Fibroblast of mammary gland (primary cell): ENCODE measurements around the gene SLC6A12.

Experiments used
- DNase-seq: peaks from one replicate; pipeline ENCODE4 v3.0.0-alpha.2; 2010; ENCODE audit warnings: low read depth
- H3K4me3 ChIP-seq: 2 replicates; pipeline ENCODE4 v1.5.1; 2011; ENCODE audit warnings: low read depth, mild to moderate bottlenecking, low read length, moderate library complexity; ENCODE audit not compliant: control insufficient read depth
- TF ChIP-seq, protein P1 (sequence below): conservative IDR thresholded peaks from 2 replicates; pipeline ENCODE4 v1.5.1; 2011; ENCODE audit warnings: low read depth, low read length, inconsistent platforms; ENCODE audit not compliant: control insufficient read depth, insufficient read depth

The SLC6A12 gene

DNA sequence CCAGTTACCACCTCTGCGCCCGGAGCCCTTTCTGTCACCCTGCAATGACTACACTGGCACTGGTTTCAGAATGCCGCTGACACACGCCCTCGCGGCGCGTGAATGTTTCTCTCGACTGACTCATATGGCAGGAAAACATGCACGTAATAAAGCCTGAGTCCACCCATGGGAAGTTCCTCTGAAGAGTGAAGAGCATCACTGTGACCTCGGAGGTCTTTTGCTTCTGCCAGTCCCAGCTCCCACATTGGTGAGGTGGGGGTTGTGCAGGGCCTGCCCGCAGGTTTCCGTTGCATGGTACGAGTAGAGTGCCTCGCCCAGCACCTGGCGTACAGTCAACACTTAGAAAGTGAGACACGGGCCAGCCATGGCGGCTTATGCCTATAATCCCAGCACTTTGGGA, 11.1 kb upstream of the SLC6A12 start:
- TF ChIP-seq, protein P1, sequence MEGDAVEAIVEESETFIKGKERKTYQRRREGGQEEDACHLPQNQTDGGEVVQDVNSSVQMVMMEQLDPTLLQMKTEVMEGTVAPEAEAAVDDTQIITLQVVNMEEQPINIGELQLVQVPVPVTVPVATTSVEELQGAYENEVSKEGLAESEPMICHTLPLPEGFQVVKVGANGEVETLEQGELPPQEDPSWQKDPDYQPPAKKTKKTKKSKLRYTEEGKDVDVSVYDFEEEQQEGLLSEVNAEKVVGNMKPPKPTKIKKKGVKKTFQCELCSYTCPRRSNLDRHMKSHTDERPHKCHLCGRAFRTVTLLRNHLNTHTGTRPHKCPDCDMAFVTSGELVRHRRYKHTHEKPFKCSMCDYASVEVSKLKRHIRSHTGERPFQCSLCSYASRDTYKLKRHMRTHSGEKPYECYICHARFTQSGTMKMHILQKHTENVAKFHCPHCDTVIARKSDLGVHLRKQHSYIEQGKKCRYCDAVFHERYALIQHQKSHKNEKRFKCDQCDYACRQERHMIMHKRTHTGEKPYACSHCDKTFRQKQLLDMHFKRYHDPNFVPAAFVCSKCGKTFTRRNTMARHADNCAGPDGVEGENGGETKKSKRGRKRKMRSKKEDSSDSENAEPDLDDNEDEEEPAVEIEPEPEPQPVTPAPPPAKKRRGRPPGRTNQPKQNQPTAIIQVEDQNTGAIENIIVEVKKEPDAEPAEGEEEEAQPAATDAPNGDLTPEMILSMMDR = no peak
- H3K4me3 ChIP-seq = no peak overlapping the region
- no peak for DNase-seq

DNA sequence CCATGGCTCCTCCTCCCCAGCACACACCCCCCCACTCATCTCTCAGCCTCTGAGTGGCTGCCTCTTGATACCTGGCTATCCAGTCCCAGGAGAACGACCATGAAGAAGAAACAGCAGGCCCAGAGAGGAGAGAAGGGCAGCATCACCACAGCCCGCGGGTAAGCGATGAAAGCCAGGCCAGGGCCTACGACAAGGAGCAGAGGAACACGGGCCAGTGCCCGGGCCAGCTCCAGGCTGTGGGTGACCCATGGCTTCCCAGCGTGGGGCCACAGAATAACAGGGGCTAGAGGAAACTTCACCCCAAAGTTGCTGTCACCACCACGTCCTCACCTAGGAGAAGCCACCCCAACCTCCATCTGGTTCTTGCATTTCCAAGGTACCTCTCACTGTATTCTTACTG, 10.4 kb upstream of the SLC6A12 start:
- no peak overlapping the region for H3K4me3 ChIP-seq
- no peak for DNase-seq
- TF ChIP-seq, protein P1 = no peak

DNA sequence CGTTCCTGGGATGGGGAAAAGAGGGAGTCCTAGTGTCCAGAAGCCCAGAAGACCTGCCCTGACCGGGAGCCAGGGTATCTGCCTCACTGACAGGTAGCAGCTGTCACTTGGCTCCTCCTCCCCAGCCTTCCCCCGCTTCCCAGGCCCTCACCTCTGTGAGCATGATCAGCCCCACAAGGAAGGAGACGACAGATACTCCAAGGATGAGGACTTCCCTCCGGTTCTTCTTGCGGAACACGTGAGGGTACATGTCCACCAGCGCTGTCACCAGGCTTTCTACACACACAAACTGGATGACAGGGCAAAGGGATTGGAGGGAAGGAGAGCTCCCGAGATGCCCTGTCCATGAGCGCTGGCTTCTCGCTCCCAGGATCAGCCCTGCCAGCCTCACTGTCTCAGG, 9.9 kb upstream of the SLC6A12 start:
- no peak for DNase-seq
- TF ChIP-seq, protein P1 = no peak

DNA sequence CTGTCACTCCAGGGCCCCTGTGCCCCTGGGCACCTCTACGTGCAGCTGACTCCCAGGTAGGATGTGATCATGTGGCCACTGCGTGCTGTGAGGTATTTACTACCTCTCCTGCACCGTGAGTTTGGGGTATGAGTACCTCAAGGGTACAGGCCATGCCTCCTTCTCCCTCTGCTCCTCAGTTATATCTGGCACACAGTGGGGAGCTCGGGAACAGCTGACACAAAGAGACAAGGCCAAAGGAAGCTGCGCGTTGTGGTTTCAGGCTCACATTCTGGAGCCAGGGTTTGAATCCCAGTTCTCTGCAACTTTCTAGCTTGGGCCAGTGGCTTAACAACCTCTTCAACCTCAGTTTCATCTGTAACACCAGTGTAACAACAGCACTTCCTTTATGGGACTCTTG, 7.8 kb upstream of the SLC6A12 start:
- TF ChIP-seq, protein P1 = no peak
- no peak for DNase-seq
- H3K4me3 ChIP-seq = no peak overlapping the region

More for the DNA sequence above, 9.9 kb upstream of the SLC6A12 start:
- H3K4me3 ChIP-seq = no peak overlapping the region

DNA sequence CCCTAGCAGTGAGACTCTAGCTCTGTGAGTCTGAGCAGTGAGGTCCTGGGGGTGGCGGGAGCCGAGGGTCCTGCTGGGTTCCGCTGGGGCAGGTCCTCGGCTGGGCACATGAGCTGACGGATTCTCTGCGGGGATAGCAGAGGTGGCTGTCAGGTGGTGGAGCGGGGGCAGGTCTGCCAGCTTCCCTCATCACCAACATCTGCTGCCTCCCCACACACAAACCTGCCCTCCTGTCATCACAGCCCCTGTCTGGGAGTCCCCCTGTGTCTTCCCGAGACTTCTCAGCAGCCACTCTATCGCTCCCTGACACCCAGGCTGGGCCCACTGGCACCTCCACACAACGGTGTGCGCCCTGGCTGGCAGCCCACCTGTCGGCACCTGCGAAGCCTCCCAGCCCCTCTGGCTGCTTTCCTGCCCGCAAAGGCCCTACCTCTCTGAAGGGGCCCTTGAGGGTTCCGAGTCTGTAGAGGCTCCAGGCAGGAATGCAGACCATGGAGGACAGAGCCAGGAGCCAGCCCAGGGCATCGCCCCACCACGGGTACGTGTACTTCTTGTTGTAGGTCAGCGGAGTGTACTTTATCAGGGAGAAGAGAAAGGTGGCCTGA, 7.1 kb upstream of the SLC6A12 start:
- H3K4me3 ChIP-seq = no peak overlapping the region
- TF ChIP-seq, protein P1 = no peak
- DNase-seq = no peak

DNA sequence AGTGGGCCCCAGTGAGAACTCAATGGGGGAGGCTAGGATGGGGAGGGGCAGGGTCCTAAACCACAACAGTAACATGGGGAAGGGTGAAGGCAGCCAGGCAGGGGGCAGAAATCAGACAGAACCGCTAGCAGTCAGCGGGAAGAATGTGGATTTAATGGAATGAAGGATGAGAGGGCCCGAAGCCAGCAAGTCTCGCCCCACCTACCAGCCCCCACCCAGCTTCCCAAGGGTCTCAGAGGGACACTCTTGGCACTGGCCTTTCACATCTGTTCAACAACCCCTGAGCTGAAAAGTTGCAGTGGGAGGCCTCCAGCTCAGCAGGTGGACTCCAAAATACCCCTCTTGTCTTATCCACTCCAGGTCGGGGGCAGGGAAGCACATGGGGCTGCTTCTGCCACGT, 6.5 kb upstream of the SLC6A12 start:
- no peak overlapping the region for H3K4me3 ChIP-seq
- TF ChIP-seq, protein P1 = no peak
- no peak for DNase-seq

DNA sequence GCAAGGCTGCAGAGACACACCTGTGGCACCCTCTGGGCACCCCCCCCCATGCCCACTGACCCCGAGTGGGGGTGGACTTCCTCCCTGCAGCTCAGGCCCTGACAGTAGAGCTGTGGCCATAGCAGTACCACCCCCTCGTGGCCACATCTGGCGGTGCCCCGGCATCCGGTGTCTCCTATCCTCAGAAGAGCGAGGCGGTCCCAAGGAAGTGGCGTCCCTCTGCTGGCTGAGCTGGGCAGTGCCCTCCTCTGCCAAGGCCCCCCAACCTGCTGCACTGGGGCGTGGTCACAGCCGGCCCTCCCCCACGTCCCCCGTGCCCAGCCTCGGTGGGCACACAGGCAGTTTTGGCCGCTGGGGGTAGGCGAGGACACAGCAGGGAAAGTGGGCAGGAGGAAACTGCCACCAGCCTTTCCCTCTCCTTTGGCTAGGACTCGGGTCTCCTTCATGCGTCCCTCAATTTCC, 6.0 kb upstream of the SLC6A12 start:
- peak; percentile 49 for DNase-seq
- TF ChIP-seq, protein P1 = peak; percentile 63
- no peak overlapping the region for H3K4me3 ChIP-seq
